Activated CD4-positive, alpha-beta T cell treated with anti-CD3 and anti-CD28 coated beads for 48 hours (primary cell): ENCODE measurements around the gene KNSTRN.

Source experiments
- DNase-seq: peaks from one replicate; pipeline ENCODE4 v3.0.0-alpha.2; 2020

The KNSTRN gene

GRCh38 chr15:40435710-40436089, 53.2 kb downstream of the KNSTRN start:
- no peak for DNase-seq

- no peak for DNase-seq
Observed at GRCh38 chr15:40436116-40436891, 53.8 kb downstream of the KNSTRN start.

- DNase-seq: no peak
Observed at GRCh38 chr15:40436892-40437751, 54.6 kb downstream of the KNSTRN start.

- no peak for DNase-seq
Observed at GRCh38 chr15:40437752-40438687, 55.5 kb downstream of the KNSTRN start.

GRCh38 chr15:40438712-40439111, 56.2 kb downstream of the KNSTRN start:
- DNase-seq: no peak

GRCh38 chr15:40439461-40439959, 57.0 kb downstream of the KNSTRN start:
- DNase-seq: no peak

- DNase-seq: peak; percentile 56
Observed at GRCh38 chr15:40439960-40440742, 57.6 kb downstream of the KNSTRN start.

- DNase-seq: peak; percentile 97
Observed at GRCh38 chr15:40440743-40441564, 58.4 kb downstream of the KNSTRN start, which contains the start of gene BAHD1. TSS of gene BAHD1 (plus strand) at chr15:40440953. CDS start at chr15:40458465, 17,512 bp downstream.

- DNase-seq: no peak
Observed at GRCh38 chr15:40441565-40442531, 59.3 kb downstream of the KNSTRN start.

GRCh38 chr15:40443255-40443654, 60.7 kb downstream of the KNSTRN start:
- no peak for DNase-seq

- DNase-seq: no peak
Observed at GRCh38 chr15:40443846-40444245, 61.3 kb downstream of the KNSTRN start.
